GM19025 (cell line): ENCODE data around the gene RALGAPA2.

Experiments
- ATAC-seq: cut with Tn5 transposase; IDR thresholded peaks from one replicate; pipeline ENCODE4 v1.9.1; 2021; ENCODE audit warnings: mild to moderate bottlenecking, low read depth, moderate library complexity; ENCODE audit not compliant: unreplicated experiment

Gene RALGAPA2

GRCh38 chr20:20391115-20391514 lies 321.3 kb downstream of the RALGAPA2 start:
- no peak for ATAC-seq

- no peak for ATAC-seq
Observed at GRCh38 chr20:20390393-20390792, 322.1 kb downstream of the RALGAPA2 start.

DNA sequence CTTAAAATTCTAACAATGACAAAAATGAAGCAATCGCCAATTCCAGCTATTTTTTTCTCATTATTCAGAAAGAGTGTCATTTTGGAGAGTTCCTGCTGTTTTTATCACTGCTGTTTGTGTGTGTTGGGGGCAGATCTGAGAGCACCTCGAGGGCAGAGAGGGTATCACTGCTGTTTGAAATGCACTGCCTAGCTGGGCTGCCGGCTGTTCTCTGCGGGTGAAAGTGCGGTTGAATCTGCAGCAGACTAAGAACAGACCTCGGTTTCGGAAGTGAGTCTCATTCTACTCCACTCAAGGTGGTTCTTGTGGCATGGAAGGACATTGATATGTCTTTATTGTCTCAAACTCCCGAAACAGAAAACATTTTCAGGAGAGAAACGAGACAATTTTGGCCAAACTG lies 326.3 kb downstream of the RALGAPA2 start:
- ATAC-seq: no peak

- no peak for ATAC-seq
Observed at GRCh38 chr20:20375862-20376261, 336.6 kb downstream of the RALGAPA2 start.

GRCh38 chr20:20373091-20373571 lies 339.3 kb downstream of the RALGAPA2 start:
- ATAC-seq: no peak

- no peak for ATAC-seq
Observed at GRCh38 chr20:20371681-20372080, 340.8 kb downstream of the RALGAPA2 start.

DNA sequence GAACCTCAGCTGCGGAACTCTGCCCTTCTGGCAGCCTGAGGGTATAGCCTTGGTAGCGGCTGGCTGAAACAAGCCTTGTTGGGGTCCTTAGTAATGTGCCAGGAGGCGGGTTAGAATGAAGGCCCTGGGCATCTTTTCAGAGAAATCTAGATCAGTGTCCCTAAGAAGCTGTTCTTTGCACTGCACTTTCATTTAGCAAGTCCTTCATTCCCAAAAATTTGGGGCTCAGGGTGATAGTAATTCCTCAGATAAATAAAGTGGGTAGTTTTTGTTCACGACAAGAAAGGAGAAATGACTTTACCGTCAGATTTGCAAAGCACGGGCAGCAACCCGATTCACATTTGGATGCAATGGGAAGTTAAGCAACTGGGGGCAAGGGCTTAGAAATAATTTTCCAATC lies 341.4 kb downstream of the RALGAPA2 start:
- no peak for ATAC-seq

DNA sequence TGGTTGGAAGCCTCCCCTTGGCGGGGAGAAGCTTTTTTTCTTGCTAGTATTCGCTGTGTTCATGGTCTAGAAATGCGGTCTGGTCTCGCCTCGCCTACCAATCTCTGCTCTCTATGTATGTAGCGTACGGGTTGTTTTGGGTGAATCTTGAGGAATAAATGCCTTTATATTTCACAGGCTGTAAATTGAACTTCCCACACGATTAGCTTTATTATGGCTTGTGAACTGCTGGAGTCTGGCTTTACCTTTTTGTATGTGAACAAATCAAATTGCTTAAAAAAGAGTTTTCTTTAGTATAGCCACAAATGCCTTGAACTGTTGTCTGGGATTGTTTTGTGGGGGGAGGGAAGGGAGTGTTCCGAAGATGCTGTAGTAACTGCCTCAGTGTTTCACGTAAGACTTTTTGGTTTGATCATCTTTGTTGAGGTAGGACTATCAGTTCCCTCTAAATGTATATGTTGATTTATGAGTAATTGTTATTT lies 342.3 kb downstream of the RALGAPA2 start:
- ATAC-seq: no peak

- no peak for ATAC-seq
Observed at GRCh38 chr20:20369250-20370093, 343.0 kb downstream of the RALGAPA2 start.

GRCh38 chr20:20368418-20369249 lies 343.8 kb downstream of the RALGAPA2 start:
- ATAC-seq: no peak

- ATAC-seq: no peak
Observed at GRCh38 chr20:20367575-20368417, 344.6 kb downstream of the RALGAPA2 start, which contains the start of gene INSM1. Gene INSM1, plus strand, starts transcription at chr20:20368104. Its CDS starts 164 bp downstream, at chr20:20368268.

GRCh38 chr20:20366876-20367574 lies 345.4 kb downstream of the RALGAPA2 start:
- ATAC-seq: no peak

DNA sequence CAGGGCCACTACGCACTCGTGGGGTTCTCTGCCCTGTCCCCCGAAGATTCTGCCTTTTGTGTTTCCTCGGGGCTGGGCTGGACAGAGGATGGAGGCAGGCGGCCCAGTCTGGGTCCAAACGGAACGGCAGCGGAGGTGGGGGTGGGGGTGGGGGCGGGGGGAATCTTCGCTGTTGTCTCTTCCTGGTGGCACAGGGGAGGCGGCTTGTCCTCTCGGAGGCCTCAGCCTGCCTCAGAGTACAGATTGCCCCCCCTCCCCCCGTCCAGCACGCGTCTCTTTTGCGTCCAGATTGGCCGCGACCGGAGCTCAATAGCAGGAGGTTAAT lies 345.9 kb downstream of the RALGAPA2 start:
- ATAC-seq: no peak

- ATAC-seq: no peak
Observed at GRCh38 chr20:20365480-20366161, 346.8 kb downstream of the RALGAPA2 start.

DNA sequence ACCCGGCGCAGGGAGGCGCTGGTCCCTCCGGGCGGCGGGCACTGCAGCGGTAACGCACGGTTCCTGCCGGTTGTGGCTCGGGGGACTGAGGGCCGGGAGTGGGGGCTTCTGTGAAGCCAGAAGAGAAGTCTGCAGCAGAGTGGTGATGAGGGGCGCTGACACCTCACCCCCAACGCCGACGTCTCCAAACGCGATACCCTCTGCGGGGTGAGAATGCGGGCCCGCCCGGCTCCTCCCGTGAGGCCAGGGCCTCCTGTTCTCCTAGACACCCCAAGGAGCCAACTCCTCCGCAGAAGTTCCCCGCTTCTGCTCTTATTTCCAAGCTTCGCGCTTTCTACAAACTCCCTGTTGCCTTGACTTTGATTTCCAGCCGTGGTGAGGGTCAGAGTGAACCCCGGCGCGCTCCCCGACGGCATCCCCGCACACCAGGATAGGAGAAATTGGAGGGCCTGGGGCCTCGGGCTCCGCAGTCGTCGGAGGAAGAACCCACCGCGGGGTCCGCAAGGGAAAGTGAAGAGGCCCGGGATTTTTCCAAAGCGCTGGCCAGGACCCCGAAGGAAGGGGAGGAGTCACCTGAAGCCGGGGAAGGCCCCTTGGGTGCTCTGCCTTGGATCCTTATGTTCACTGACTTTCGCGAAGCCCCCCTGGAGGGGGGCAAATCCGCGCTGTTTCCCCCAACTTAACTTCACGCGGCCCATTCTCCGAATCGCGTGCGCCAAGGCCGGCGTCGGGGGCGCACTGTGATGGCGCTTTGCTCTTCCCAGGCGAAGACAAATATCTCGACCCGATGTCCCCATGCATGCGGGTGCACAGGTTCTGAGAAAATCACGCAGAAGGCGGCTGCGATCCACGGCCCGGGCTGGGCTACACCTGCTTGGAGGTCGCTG lies 347.6 kb downstream of the RALGAPA2 start:
- ATAC-seq: no peak

DNA sequence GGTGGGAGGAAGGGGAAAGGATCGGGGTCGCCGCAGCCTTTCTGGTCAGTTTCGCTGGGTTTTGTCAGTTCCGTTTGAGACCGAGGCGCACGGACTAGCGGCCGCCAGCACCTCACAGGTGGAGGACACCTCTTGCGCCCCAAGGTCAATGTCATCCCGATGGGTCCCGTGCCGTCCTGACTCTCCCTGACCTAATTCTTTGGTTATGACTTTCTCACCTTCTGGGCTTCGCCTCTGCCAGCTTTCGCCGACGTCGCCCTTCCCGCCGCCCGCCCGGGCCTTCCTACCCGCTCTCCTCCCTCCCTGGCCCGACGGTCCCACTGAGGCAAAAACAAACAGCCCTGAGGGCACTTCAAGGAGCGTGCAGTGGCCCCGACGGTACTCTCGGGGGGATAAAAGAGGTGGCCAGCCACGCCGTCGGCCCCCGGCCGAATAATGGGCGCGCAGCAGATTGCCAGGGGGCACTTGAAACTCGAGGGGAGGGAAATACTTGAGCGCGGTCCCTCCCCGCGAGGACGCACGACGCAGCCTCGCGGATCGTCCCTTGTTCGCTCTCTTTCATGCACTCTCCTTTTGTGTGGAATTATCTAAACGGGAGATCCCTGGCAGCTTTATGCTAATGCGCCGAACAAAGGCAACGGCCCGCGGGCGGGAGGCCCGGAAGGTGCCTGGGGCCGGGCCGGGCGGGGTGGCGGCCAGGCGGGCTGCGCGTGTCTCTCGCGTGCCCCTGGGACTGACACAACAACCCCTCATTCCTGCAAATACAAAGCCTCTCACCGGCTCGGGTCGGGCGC lies 348.4 kb downstream of the RALGAPA2 start:
- ATAC-seq: no peak

- ATAC-seq: no peak
Observed at GRCh38 chr20:20363434-20363798, 349.0 kb downstream of the RALGAPA2 start.
